Measurements from ENCODE around the gene NCOR1.
"Not testable (repeated sequence)": the region's sequence is repeated elsewhere in the genome, so short reads cannot be mapped to it uniquely, and the experiment has no call there.

The NCOR1 gene

GRCh38 chr17:16199093-16199492, 16.2 kb downstream of the NCOR1 start:
- TF ChIP-seq CTCF (IDR thresholded peaks at IDR 0.05; ENCODE audit: insufficient read depth, low read length, poor library complexity, severe bottlenecking) (no peak), EZH2phosphoT487 (conservative IDR thresholded peaks at IDR 0.05; ENCODE audit: low read length) (no peak)
- H3K27me3 ChIP-seq (ENCODE audit: low read length) = no peaks in the 10 kb centered on the region
- H3K9me2 ChIP-seq (replicated peaks; ENCODE audit: insufficient read depth, low read length) = no peaks in the 10 kb centered on the region
- H3K79me2 ChIP-seq (ENCODE audit: insufficient read depth, low read length) = peaks cover 62% of the 10 kb centered on the region
- 0 out of 2 replicates have a peak, but pooled peaks cover 4% of the 10 kb centered on the region for H4K20me1 ChIP-seq (ENCODE audit: low read depth, low read length)
- H2AFZ ChIP-seq (ENCODE audit: low read depth, low read length, severe bottlenecking) = no peak overlapping the region
- no peaks in the 10 kb centered on the region for H3F3A ChIP-seq (ENCODE audit: insufficient read depth)
- no peaks in the 10 kb centered on the region for H3K9me3 ChIP-seq (ENCODE audit: insufficient read depth, low read length)
- no peak overlapping the region for H3K4me3 ChIP-seq (ENCODE audit: insufficient read depth, low read length, poor library complexity, severe bottlenecking)
- peak overlapping the region; percentile 37 for H3K4me2 ChIP-seq (ENCODE audit: low read depth, low read length, poor library complexity, severe bottlenecking)
- H3K36me3 ChIP-seq (ENCODE audit: low read length) = peaks cover 2% of the 10 kb centered on the region; the same call in 1 of the 2 replicates
- H3K9ac ChIP-seq (ENCODE audit: low read length) = no peak overlapping the region
- no peak overlapping the region for H3K27ac ChIP-seq (ENCODE audit: low read depth, low read length)

GRCh38 chr17:16197276-16197675, 18.1 kb downstream of the NCOR1 start:
- H3K4me3 ChIP-seq (ENCODE audit: insufficient read depth, low read length, poor library complexity, severe bottlenecking) = no peak overlapping the region
- no peaks in the 10 kb centered on the region for H3K27me3 ChIP-seq (ENCODE audit: low read length)
- no peak overlapping the region for H3K4me2 ChIP-seq (ENCODE audit: low read depth, low read length, poor library complexity, severe bottlenecking)
- H3K79me2 ChIP-seq (ENCODE audit: insufficient read depth, low read length) = peaks cover 47% of the 10 kb centered on the region
- H3K36me3 ChIP-seq (ENCODE audit: low read length) = peaks cover 6% of the 10 kb centered on the region; the same call in 1 of the 2 replicates
- H3K9me2 ChIP-seq (replicated peaks; ENCODE audit: insufficient read depth, low read length) = no peaks in the 10 kb centered on the region
- no peaks in the 10 kb centered on the region for H3K9me3 ChIP-seq (ENCODE audit: insufficient read depth, low read length)
- no peaks in the 10 kb centered on the region for H3F3A ChIP-seq (ENCODE audit: insufficient read depth)
- no peak overlapping the region for H3K27ac ChIP-seq (ENCODE audit: low read depth, low read length)
- no peak overlapping the region for H3K9ac ChIP-seq (ENCODE audit: low read length)
- H4K20me1 ChIP-seq (ENCODE audit: low read depth, low read length) = 0 out of 2 replicates have a peak, but pooled peaks cover 4% of the 10 kb centered on the region
- TF ChIP-seq EZH2phosphoT487 (conservative IDR thresholded peaks at IDR 0.05; ENCODE audit: low read length) (no peak), CTCF (IDR thresholded peaks at IDR 0.05; ENCODE audit: insufficient read depth, low read length, poor library complexity, severe bottlenecking) (no peak)
- no peak overlapping the region for H2AFZ ChIP-seq (ENCODE audit: low read depth, low read length, severe bottlenecking)

DNA sequence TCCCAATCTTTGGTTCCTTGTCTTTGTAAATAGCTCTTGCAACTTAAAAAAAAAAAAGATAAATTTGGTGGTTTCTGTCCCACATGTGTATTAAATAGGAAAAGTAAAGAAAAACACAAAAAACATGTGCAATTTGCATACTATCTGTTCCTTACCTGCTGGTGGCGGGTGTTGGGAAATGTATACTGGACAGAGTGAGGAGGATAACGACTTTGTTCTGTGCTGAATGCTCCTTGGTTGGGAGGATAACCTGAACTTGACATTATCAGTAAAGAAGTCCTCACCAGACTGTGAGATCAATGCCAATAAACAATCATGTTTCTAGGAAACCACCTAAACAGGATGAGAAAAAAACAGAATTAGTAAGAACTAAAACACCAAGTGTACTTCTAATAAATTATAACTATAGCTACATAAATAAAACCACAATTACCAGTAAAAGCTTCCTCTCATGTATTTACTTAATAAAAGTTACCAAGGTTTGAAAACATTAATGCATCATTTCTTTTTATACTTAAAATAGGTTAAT, 21.0 kb downstream of the NCOR1 start:
- not testable (repeated sequence) for H3K9ac ChIP-seq (ENCODE audit: low read length); H3K4me2 ChIP-seq (ENCODE audit: low read depth, low read length, poor library complexity, severe bottlenecking); H3K27me3 ChIP-seq (ENCODE audit: low read length); H3K9me2 ChIP-seq (replicated peaks; ENCODE audit: insufficient read depth, low read length); H3K4me3 ChIP-seq (ENCODE audit: insufficient read depth, low read length, poor library complexity, severe bottlenecking); H3K36me3 ChIP-seq (ENCODE audit: low read length); H3F3A ChIP-seq (ENCODE audit: insufficient read depth); H3K9me3 ChIP-seq (ENCODE audit: insufficient read depth, low read length); H4K20me1 ChIP-seq (ENCODE audit: low read depth, low read length); H3K27ac ChIP-seq (ENCODE audit: low read depth, low read length); H2AFZ ChIP-seq (ENCODE audit: low read depth, low read length, severe bottlenecking)
- H3K79me2 ChIP-seq (ENCODE audit: insufficient read depth, low read length) = peaks cover 30% of the 10 kb centered on the region

DNA sequence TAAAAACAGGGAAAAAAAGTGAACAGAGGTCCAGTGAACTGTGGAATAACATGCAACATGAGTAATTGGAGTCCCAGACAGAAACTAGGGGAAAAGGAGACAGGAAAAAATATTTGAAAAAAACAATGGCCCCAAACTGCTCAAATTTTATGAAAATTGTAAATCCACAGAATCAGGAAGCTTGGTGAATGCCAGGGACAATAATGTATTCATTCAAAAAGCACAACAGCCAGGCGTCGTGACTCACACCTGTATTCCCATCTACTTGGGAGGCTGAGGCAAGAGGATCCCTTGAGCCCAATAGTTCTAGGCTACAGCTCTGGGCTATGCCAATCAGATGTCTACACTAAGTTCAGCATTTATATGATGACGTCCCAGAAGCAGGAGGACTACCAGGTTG, 23.7 kb downstream of the NCOR1 start:
- TF ChIP-seq CTCF (IDR thresholded peaks at IDR 0.05; ENCODE audit: insufficient read depth, low read length, poor library complexity, severe bottlenecking) (no peak), EZH2phosphoT487 (conservative IDR thresholded peaks at IDR 0.05; ENCODE audit: low read length) (no peak)
- no peak overlapping the region for H3K9ac ChIP-seq (ENCODE audit: low read length)
- H3K27me3 ChIP-seq (ENCODE audit: low read length) = no peaks in the 10 kb centered on the region
- no peak overlapping the region for H3K27ac ChIP-seq (ENCODE audit: low read depth, low read length)
- H3K79me2 ChIP-seq (ENCODE audit: insufficient read depth, low read length) = peaks cover 25% of the 10 kb centered on the region
- no peak overlapping the region for H3K4me3 ChIP-seq (ENCODE audit: insufficient read depth, low read length, poor library complexity, severe bottlenecking)
- peaks cover 5% of the 10 kb centered on the region; the same call in 1 of the 2 replicates for H3F3A ChIP-seq (ENCODE audit: insufficient read depth)
- no peak overlapping the region for H3K4me2 ChIP-seq (ENCODE audit: low read depth, low read length, poor library complexity, severe bottlenecking)
- no peaks in the 10 kb centered on the region for H3K9me3 ChIP-seq (ENCODE audit: insufficient read depth, low read length)
- no peaks in the 10 kb centered on the region for H4K20me1 ChIP-seq (ENCODE audit: low read depth, low read length)
- H3K36me3 ChIP-seq (ENCODE audit: low read length) = peaks cover 6% of the 10 kb centered on the region; the same call in 1 of the 2 replicates
- no peaks in the 10 kb centered on the region for H3K9me2 ChIP-seq (replicated peaks; ENCODE audit: insufficient read depth, low read length)
- H2AFZ ChIP-seq (ENCODE audit: low read depth, low read length, severe bottlenecking) = no peak overlapping the region
